HG02870 (cell line): ENCODE results near the gene BZW1.

ENCODE experiments used
- ATAC-seq: cut with Tn5 transposase; IDR thresholded peaks from one replicate; pipeline ENCODE4 v1.9.1; 2021; ENCODE audit warnings: mild to moderate bottlenecking, moderate library complexity; ENCODE audit not compliant: unreplicated experiment

BZW1 gene

GRCh38 chr2:200873560-200873959, 61.9 kb downstream of the BZW1 start:
- no peak for ATAC-seq
